Left lung (tissue), 10 donors: Measurements from ENCODE around the gene PFKP. TPM values are rescaled to one million over a fixed set of nuclear protein-coding genes. Genes with fewer than 3 reads are reported as not detected.

Experiments
- ATAC-seq: fragments of 200-7000 bp; cut with Tn5 transposase; one replicate; pipeline ENCODE4 v1.9.1; 2020; ENCODE audit warnings: moderate library complexity
- DNase-seq, 4 donors: peaks; one replicate each; pipeline ENCODE4 v3.0.0-alpha.2; 2013 to 2020
- H3K27ac ChIP-seq, 2 donors: fragments of 200-600 bp; sonication (generic) in 1 of 2; one replicate each; pipeline versions ENCODE4 v1.5.0 to v1.8.0; 2020 to 2021
- H3K27me3 ChIP-seq, 2 donors: fragments of 200-600 bp; sonication (generic) in 1 of 2; one replicate each; pipeline versions ENCODE4 v1.5.0 to v1.8.0; 2020 to 2021
- H3K36me3 ChIP-seq, 2 donors: fragments of 200-600 bp; sonication (generic) in 1 of 2; one replicate each; pipeline versions ENCODE4 v1.5.0 to v1.8.0; 2020 to 2021
- H3K4me1 ChIP-seq, 2 donors: fragments of 200-600 bp; one replicate each; pipeline ENCODE4 v1.8.0; 2021
- H3K4me3 ChIP-seq, 2 donors: fragments of 200-600 bp; sonication (generic) in 1 of 2; one replicate each; pipeline versions ENCODE4 v1.5.0 to v1.8.0; 2020 to 2021; ENCODE audit warnings: mild to moderate bottlenecking in 1 of 2
- H3K9me3 ChIP-seq, 2 donors: fragments of 200-600 bp; sonication (generic) in 1 of 2; one replicate each; pipeline versions ENCODE4 v1.5.0 to v1.8.0; 2020 to 2021
- intact Hi-C, 2 donors: fragments of 100-400 bp; cut with DNase I; formaldehyde crosslinking; loops; one replicate each; pipeline versions ENCODE4 v1.11.2 to v1.14.2; 2022
- polyA plus RNA-seq, 6 donors: library from polyadenylated mRNA; unstranded; fragments of 120-200 nt; gene quantifications; one replicate each; pipeline ENCODE4 v1.2.1, GENCODE V29; 2013; ENCODE audit not compliant: insufficient read length in 6 of 6
- total RNA-seq, 2 donors: library from RNA; stranded (reverse); fragmentation: NEBNext Ultra II Directional; extraction: Animal tissue kit (Norgen Biotek cat#: 25700); gene quantifications; one replicate each; pipeline ENCODE4 v1.2.1, GENCODE V29; 2021
- TF ChIP-seq, protein P1 (sequence below), 2 donors: fragments of 200-600 bp; sonication (generic) in 1 of 2; IDR thresholded peaks; one replicate each; pipeline versions ENCODE4 v1.5.0 to v1.8.0; 2021; ENCODE audit warnings: antibody characterized with exemption in 2 of 2
- donor health status: DM: no; HTN: yes; CAD: no.
- donor health status: DM: no; HTN: no; CAD: no.

PFKP gene
- total and polyA plus RNA-seq, 8 donors: 7.4 to 70.0 (median 11.2) TPM

GRCh38 chr10:3090914-3091787 lies 23.8 kb downstream of the PFKP start:
- no peaks in the 10 kb centered on the region for H3K9me3 ChIP-seq
- peak; percentile 80 for ATAC-seq
- peak in 2 of 4 donors; percentile 69 to 83 for DNase-seq
- H3K4me1 ChIP-seq: peaks cover 10 to 50% of the 10 kb centered on the region in 2 donors
- H3K27ac ChIP-seq: peak overlapping the region; percentile 74 to 76
- TF ChIP-seq, protein P1, sequence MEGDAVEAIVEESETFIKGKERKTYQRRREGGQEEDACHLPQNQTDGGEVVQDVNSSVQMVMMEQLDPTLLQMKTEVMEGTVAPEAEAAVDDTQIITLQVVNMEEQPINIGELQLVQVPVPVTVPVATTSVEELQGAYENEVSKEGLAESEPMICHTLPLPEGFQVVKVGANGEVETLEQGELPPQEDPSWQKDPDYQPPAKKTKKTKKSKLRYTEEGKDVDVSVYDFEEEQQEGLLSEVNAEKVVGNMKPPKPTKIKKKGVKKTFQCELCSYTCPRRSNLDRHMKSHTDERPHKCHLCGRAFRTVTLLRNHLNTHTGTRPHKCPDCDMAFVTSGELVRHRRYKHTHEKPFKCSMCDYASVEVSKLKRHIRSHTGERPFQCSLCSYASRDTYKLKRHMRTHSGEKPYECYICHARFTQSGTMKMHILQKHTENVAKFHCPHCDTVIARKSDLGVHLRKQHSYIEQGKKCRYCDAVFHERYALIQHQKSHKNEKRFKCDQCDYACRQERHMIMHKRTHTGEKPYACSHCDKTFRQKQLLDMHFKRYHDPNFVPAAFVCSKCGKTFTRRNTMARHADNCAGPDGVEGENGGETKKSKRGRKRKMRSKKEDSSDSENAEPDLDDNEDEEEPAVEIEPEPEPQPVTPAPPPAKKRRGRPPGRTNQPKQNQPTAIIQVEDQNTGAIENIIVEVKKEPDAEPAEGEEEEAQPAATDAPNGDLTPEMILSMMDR (IDR thresholded peaks at IDR 0.05): no peak
- H3K4me3 ChIP-seq: no peak overlapping the region
- no peaks in the 10 kb centered on the region for H3K27me3 ChIP-seq
- H3K36me3 ChIP-seq: peaks cover 0 to 3% of the 10 kb centered on the region in 2 donors
- intact Hi-C loops: no loop called here

DNA sequence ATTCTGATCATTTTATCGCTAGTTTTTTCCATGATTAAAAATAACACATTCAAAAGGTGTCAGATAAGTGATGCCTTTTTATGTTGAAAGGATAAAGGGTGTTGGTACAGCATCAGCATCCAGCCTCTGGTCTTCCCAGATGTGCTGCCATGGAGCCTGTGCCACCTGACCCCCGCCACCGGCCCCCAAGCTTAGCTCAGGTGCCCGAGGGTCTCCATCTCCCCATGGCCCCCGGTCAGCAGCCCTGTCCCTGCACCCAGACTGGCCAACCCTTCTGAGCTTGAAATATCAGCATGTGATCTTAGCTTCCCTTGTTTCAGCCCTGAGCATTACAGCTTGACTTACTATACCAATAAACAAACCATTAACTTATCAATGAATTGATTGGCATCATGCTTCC lies 24.6 kb downstream of the PFKP start:
- Histone ChIP-seq H3K27me3 (no peaks in the 10 kb centered on the region), H3K27ac (peak overlapping the region in 1 of 2 donors; percentile 76), H3K36me3 (no peaks in the 10 kb centered on the region), H3K4me1 (peaks cover 13 to 55% of the 10 kb centered on the region in 2 donors), H3K4me3 (no peak overlapping the region), H3K9me3 (no peaks in the 10 kb centered on the region)
- intact Hi-C loops: no loop called here
- DNase-seq (no peak), ATAC-seq (no peak)
- TF ChIP-seq, protein P1 (IDR thresholded peaks at IDR 0.05): no peak

DNA sequence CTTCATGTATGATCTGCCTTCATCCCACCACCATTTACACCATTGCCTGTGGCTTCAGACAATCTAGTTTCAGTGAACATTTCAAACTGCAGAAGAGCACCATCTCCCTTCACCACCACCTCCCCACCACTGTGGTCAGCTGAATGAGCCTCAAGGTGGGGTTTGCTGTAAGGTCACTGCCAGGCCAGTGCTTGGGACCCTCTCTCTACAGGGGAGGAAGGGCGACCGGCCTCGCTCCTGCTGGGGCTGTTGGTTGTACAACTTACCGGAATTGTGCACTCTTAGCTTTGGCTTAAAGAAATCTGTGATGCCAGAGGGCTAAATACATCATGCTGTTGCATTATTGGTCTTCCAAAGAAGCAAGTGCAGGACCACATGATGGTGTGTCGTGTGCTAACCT lies 26.6 kb downstream of the PFKP start:
- Histone ChIP-seq H3K27me3 (no peaks in the 10 kb centered on the region), H3K4me1 (peaks cover 16 to 61% of the 10 kb centered on the region in 2 donors), H3K9me3 (no peaks in the 10 kb centered on the region), H3K36me3 (no peaks in the 10 kb centered on the region), H3K27ac (no peak overlapping the region), H3K4me3 (no peak overlapping the region)
- ATAC-seq (no peak), DNase-seq (no peak)
- intact Hi-C loops: no loop called here
- TF ChIP-seq, protein P1 (IDR thresholded peaks at IDR 0.05): no peak

GRCh38 chr10:3094609-3095036 lies 27.3 kb downstream of the PFKP start:
- no peaks in the 10 kb centered on the region for H3K27me3 ChIP-seq
- H3K9me3 ChIP-seq: no peaks in the 10 kb centered on the region
- ATAC-seq: no peak
- no peaks in the 10 kb centered on the region for H3K36me3 ChIP-seq
- H3K4me1 ChIP-seq: peaks cover 18 to 67% of the 10 kb centered on the region in 2 donors
- TF ChIP-seq, protein P1 (IDR thresholded peaks at IDR 0.05): no peak
- peak overlapping the region; percentile 76 to 78 for H3K27ac ChIP-seq
- intact Hi-C loops: no loop called here
- no peak overlapping the region for H3K4me3 ChIP-seq
- no peak for DNase-seq

DNA sequence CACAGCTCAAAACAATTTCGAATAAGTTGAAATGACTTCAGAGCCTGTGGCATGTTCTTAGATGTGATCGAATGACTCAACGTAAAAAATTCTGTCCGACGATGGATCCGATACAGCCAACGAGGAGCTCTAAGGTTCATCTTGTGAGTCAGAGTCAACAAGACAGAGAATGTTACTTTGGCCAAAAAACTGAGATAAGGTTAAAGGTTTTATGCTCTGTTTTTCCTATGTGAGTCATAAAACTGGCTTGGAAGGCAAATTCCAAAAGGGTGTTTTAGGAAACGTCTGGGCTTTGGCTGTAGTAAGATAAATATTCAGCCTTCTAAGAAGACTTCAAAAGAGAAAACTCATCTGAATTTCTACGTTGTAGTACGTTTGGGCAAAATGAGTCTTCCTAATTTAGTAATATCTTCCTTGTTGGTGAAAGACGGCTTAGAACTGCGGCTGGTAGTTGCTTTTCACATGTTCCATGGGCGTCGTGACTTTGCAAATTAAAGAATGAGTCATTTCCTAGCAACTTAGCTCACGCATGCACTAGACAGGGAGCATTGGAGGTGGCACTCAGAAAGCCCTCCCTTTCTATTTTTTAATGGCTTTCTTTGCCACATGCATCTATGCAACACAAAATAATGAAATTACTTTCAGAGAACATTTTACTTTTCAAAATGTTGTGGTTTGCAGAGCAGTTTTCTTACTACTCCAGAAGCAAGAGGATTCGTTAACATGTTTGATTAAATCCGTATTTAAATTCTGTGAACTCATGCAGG lies 28.2 kb downstream of the PFKP start:
- intact Hi-C loops: no loop called here
- TF ChIP-seq, protein P1 (IDR thresholded peaks at IDR 0.05): no peak
- peak; percentile 49 for ATAC-seq
- no peaks in the 10 kb centered on the region for H3K27me3 ChIP-seq
- H3K4me1 ChIP-seq: peaks cover 18 to 66% of the 10 kb centered on the region in 2 donors
- H3K27ac ChIP-seq: peak overlapping the region; percentile 76 to 78
- no peaks in the 10 kb centered on the region for H3K9me3 ChIP-seq
- H3K36me3 ChIP-seq: peaks cover 0 to 4% of the 10 kb centered on the region in 2 donors
- H3K4me3 ChIP-seq: peak overlapping the region in 1 of 2 donors; percentile 16
- DNase-seq: peak in 2 of 4 donors; percentile 48 to 56
